Left kidney (tissue), 2 donors: Measurements from ENCODE around the gene MIPEP. TPM values are rescaled to one million over a fixed set of nuclear protein-coding genes. Genes with fewer than 3 reads are reported as not detected.

Experiments
- DNase-seq: peaks from one replicate; pipeline ENCODE4 v3.0.0-alpha.2; 2013
- polyA plus RNA-seq: library from polyadenylated mRNA; unstranded; fragments of 120-200 nt; gene quantifications from one replicate; pipeline ENCODE4 v1.2.1, GENCODE V29; 2013; ENCODE audit not compliant: insufficient read length

Gene MIPEP
- polyA plus RNA-seq, 1 donor: 31.6 TPM

DNA sequence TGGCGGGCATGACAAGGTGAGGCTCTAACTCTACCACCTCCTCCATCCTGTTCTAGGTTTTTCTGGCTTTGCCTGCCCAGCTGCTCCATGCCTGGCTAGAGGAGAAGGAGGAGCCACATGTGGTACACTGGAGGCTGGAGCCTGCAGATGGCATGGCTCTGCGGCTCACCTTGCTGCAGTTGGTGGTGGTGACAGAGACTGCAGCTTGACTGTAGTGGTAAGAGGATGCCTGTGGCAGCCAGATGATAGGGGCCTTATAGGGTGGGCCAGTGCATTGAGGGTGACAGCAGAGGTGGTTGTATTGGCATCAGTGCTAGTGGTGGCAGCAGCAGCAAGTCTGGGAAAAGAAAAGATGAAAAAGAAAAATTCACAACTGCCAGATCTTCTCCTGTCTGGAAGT is 172.8 kb downstream of the MIPEP start:
- DNase-seq: no peak

DNA sequence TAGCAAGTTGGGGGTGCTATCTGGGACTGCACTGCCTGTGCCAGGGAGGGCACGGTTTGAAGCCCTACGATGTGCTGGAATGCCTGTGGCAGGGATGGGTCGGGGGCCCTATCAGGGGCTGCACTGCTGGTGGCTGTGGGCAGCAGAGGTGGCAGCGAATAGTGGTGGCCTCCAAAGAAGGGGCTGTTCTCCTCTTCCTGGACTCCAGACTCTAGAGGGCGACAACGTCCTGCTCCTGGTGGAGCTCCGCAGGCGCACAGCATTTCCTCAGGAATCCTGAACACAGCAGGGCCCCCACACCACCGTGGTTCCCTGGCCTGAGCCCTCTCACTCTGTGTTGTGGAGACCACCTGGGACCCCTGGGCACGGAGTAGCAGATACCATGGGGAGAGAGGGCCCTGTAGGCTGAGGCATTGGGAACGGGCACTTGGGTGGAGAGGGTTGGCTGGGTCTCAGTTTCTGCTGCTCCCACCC is 173.4 kb downstream of the MIPEP start:
- no peak for DNase-seq

GRCh38 chr13:23715092-23715761 is 174.0 kb downstream of the MIPEP start:
- DNase-seq: no peak

DNA sequence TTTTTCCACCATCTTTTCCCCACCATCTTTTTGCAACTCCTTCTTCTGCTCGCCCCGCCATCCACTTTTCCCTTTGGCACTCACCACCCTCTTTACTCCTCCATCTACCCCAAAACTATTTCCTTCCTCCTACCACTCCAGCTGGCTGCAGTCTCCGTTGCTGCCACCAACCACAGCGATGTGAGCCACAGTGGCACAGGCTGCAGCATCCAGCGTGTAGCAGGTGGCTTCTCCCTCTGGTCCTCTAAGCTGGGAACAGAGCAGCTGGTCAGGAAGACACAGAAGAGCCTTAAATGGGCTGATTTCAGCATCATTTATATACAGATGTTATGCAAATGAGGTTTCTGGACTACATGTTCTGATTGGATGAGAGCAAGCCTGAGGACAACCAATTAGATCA is 174.5 kb downstream of the MIPEP start:
- DNase-seq: no peak

- no peak for DNase-seq
These were observed 177.8 kb downstream of the MIPEP start for GRCh38 chr13:23711355-23711754.

DNA sequence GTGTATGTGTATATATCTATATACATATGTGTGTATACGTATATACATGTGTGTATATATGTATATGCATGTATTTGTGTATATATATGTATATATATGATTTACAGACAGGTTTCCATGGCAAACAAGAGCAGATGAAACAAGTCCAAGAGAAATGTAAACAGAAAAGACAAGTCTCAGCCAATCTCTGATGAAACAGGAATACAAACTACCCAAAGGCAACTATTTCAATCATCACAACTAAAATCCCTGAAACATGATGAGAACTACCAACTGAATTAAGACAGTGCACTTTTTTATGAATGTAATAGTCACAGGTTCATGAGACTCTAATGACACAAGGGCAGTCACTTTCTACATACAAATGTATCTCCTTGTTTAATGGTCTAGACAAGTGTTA is 178.8 kb downstream of the MIPEP start:
- no peak for DNase-seq

DNA sequence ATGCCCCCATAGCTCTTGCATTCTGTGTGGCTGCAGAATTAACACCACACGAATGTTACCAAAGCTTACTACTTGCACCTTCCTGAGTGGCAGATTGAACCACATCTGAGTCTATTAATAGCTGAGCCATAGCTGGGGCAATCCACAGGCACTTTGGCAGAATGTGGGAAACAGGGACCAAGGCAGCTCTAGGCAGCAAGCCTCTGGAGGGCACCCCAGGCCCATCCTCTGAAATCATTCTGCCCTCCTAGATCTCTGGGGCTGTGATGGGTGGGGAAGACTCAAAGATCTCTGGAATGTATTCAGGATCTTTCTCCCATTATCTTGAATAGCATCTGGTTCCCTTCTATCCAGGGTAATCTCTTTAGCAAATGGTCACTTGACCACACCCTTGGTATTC is 179.7 kb downstream of the MIPEP start:
- no peak for DNase-seq

GRCh38 chr13:23707674-23708073 is 181.5 kb downstream of the MIPEP start:
- DNase-seq: no peak

- DNase-seq: no peak
These were observed 183.6 kb downstream of the MIPEP start for GRCh38 chr13:23705583-23705982.

GRCh38 chr13:23703246-23703860 is 185.8 kb downstream of the MIPEP start:
- DNase-seq: no peak

DNA sequence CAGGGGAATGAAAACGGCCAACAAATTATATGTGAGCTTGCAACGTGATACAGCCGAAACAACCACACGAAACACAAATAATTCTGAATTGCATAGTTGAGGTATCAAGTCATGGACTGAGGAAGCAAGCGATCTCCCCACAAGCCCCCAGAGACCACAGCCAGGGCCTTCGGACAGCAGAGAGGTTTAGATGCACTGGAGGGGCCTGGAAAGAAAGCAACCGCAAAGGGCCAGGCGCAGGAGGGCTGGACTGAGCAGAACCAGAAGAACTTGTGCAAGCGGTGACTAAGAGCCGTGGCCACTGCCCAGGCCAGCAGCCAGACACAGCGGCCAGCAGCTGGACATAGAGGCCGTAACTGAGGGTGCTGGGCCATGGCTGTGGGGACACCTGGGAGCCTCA is 187.6 kb downstream of the MIPEP start:
- DNase-seq: no peak

DNA sequence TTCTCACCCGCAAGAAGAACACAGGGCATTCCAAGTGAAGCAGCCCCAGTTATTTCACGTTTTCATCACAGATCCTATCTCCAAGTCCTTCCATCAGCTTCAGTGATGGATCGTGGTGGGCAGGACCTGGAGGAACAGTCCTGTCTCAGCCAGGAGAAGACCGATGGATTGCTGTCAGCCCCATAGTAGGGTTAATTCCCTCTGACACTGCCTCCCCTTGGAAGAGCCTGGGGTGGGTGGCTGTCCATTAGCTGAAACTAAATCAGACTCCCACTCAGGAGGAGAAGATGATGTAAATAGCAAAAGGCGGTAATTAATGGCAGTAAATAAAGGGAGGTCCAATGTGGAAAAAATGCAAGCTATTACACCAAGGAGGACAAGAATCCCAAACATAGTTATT is 188.0 kb downstream of the MIPEP start:
- no peak for DNase-seq

DNA sequence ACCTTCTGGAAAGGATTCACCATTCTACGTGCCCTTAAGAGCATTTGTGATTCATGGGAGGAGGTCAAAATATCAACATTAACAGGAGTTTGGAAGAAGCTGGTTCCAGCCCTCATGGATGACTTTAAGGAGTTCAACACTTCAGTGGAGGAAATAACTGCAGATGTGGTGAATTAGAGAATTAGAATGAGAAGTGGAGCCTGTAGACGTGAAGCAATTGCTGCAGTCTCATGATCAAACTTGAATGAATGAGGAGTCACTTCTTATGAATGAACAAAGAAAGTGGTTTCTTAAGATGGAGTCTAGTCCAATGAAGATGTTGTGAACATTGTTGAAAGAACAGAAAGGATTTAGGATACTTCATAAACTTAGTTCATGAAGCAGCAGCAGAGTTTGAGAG is 189.9 kb downstream of the MIPEP start:
- DNase-seq: no peak

DNA sequence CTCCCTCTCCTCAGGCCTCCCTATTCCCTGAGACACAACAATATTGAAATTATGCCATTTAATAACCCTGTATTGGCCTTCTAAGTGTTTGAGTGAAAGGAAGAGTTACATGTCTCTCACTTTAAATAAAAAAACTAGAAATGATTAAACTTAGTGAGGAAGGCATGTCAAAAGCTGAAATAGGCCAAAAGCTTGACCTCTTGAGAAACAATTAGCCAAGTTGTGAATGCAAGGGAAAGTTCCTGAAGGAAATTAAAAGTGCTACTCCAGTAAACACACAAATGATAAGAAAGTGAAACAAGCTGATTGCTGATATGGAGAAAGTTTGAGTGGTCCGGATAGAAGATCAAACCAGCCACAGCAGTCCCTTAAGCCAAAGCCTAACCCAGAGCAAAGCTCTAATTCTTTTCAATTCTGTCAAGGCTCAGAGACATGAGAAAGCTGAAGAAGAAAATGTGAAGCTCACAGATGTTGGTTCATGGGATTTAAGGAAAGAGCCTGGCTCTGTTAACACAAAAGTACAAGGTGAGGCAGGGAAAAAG is 191.4 kb downstream of the MIPEP start:
- no peak for DNase-seq

GRCh38 chr13:23696610-23697009 is 192.6 kb downstream of the MIPEP start:
- no peak for DNase-seq

DNA sequence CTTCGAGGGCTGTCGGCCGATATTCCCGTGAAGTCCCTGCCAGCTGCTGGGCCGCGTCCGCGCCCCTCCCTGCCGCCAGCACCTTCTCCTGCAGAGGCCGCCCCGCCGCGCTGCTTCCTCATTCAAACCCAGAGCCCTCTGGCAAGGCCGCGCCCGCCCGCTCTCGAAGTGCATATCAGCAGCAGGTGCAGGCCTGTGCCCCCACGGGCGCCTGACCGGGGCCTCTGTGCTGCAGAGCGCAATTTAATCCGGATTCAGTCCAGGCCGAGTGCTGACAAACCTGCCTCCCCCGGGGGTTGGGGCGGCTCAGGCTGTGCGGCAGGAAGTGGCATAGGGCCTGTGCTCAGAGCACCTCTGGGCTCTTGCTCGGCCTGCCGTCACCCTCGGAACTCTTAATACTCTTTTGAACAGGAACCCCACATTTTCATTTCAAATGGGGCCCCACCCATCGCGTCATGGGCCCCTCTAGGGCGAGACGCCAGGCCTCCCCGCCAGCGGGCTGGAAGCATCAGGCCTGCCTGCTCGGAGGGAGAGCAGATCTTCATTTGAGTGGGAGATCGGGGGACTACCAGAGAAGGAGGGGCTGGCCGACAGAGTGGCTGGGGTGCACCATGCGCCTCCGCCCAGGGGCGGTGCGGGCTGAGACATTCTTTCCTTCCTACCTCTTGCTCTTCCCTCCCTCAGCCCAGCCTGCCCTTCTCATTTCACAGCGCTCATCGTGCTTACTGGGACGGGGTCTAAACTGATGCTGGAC is 193.3 kb downstream of the MIPEP start:
- no peak for DNase-seq

GRCh38 chr13:23695196-23695595 is 194.0 kb downstream of the MIPEP start:
- DNase-seq: no peak

DNA sequence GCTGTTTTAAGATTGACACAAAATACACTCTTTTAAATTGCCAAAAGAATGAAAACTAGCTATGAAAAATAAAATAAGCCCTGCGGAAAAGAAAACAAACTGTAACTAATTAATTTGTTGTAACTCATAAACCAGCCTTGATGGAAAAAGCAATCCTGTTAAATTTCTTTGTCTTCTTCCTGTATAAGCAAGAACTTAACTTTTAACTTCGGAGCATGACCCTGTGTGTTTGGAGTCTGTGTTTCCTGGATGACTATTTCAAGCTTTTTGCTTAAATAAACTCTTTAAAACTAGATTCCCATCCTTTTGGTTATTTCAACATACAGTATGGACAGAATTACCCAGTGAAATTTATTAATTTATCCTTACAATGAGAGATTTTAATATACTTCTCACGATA is 196.4 kb downstream of the MIPEP start:
- no peak for DNase-seq

GRCh38 chr13:23690668-23691067 is 198.5 kb downstream of the MIPEP start:
- DNase-seq: no peak

DNA sequence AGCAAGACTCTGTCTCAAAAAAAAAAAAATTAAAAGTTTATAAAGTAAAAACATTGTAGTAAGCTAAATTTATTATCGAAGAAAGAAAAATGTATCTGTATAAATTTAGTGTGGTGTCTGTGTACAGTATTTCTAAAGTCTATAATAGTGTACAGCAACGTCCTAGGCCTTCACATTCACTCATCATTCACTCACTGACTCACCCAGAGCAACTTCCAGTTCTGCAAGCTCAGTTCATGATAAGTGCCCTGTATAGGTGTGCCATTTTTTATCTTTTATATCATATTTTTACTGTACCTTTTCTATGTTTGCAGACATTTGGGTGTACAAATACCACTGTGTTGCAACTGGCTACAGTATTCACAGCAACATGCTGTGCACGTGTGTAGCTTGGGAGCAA is 200.9 kb downstream of the MIPEP start:
- DNase-seq: no peak

DNA sequence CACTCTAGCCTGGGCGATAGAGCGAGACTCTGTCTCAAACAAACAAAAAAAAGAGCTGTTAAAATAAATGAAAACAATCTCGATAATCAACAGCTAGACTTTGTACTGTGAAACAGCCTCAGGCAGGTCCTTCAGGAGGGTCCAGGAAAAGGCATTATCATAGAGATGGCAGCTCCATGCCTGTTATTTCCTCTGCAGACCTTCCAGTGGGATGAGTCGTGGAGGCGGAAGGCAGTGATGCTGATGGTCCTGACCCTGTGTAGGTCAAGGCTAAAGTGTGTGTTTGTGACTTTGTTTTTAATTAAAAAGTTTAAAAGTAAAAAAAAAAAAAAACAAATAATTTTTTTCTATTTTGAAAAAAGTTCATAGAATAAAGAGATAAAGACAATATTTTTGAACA is 201.6 kb downstream of the MIPEP start:
- DNase-seq: no peak

DNA sequence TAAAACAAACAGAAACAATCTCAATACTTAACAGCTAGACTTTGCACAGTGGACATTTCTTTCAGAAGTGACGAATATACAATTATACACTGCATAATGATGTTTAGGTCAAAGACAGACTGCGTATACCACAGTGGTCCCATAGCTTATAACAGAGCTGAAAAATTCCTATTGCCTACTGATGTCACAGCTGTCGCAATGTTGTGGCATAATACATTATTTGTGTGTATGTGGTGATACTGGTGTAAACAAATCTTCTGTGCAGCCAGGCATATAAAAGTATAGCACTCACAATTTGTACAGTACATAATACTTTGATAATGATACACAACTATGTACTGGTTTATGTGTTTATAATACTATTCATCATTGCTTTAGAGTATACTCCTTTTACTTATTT is 202.3 kb downstream of the MIPEP start:
- no peak for DNase-seq

DNA sequence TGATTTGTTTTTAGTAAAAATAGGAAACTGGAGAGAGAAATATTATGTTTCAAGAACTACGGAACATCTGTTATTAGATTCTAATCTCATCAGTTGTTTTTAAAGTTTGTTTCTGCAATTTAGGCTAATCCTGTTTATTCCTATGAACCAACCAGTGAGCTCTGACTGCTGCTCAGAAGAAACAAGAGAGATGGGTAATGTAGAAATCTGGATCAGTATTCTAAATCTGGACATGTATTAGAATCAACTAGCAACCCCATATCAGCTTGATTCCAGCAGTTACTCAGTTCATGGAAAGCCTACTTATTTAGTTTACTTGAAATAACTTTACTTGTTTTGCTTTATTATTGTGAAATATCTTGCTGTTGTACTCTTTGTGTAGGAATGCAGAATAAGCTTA is 203.8 kb downstream of the MIPEP start:
- DNase-seq: no peak
